Measurements from ENCODE around the gene BPHL. TPM values are rescaled to one million over a fixed set of nuclear protein-coding genes. Genes with fewer than 3 reads are reported as not detected.
A peak's percentile ranks its signal among the peaks of the same experiment; 100 is the strongest.

BPHL gene
- total RNA-seq, result 15.5 TPM
- long read RNA-seq, transcript BPHL-203 (7 exons, 1,928 nt), result major isoform, 36 of 42 reads
- long read RNA-seq, partial matches to known transcripts, result 0 of 42 reads
- long read RNA-seq, other reads (novel, unspliced or antisense), result 4 of 42 reads

DNA sequence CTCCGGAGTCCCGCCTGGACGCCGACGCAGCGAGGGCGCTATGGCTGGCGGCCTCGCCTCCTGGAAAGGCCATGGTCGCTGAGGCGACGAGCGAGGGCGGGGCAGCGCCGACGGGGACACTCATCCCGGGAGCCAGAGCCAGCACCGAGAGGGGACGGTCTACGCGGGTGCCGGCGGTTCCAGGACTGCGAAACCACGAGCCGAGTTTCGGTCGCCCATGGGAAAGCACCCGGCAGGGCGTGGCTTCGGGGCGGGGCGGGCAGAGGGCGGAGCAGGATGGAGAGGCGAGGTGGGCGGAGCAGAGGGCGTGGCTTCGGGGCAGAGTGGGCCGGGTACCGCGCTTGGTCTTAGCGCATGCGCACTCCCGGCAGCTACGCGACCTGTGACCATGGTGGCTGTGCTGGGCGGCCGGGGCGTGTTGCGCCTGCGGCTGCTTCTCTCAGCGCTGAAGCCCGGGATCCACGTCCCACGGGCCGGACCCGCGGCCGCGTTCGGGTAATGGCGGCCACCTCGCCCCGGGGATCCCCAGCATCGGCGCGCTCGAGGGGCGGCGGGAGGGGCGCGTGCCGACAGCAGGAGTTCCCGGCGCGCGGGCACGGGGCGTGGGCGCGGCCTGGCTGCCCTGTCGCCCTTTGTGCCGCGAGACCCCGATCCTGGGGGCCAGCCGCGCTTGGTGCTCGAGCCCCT lies at the start of gene BPHL:
TSS of gene BPHL (plus strand) at position 359 of the 687 bp plus-strand sequence. CDS start at position 389, 30 bp downstream.
- Histone ChIP-seq H3K4me3 (peak within 1 kb of the TSS; percentile 96), H3K9me3 (replicated peaks) (no peaks in the 10 kb centered on the region), H3K27ac (replicated peaks) (peak within 1 kb of the TSS; percentile 93), H3K27me3 (ENCODE audit: low read depth) (no peaks in the 10 kb centered on the region), H3K36me3 (peaks cover 20% of the 10 kb centered on the region), H3K4me1 (peaks cover 21% of the 10 kb centered on the region)
- TF ChIP-seq, protein P1, sequence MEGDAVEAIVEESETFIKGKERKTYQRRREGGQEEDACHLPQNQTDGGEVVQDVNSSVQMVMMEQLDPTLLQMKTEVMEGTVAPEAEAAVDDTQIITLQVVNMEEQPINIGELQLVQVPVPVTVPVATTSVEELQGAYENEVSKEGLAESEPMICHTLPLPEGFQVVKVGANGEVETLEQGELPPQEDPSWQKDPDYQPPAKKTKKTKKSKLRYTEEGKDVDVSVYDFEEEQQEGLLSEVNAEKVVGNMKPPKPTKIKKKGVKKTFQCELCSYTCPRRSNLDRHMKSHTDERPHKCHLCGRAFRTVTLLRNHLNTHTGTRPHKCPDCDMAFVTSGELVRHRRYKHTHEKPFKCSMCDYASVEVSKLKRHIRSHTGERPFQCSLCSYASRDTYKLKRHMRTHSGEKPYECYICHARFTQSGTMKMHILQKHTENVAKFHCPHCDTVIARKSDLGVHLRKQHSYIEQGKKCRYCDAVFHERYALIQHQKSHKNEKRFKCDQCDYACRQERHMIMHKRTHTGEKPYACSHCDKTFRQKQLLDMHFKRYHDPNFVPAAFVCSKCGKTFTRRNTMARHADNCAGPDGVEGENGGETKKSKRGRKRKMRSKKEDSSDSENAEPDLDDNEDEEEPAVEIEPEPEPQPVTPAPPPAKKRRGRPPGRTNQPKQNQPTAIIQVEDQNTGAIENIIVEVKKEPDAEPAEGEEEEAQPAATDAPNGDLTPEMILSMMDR (IDR thresholded peaks at IDR 0.05; ENCODE audit: borderline replicate concordance), result no peak
- intact Hi-C loops (cut with micrococcal nuclease), result no loop called here
- peak; percentile 98 for DNase-seq

DNA sequence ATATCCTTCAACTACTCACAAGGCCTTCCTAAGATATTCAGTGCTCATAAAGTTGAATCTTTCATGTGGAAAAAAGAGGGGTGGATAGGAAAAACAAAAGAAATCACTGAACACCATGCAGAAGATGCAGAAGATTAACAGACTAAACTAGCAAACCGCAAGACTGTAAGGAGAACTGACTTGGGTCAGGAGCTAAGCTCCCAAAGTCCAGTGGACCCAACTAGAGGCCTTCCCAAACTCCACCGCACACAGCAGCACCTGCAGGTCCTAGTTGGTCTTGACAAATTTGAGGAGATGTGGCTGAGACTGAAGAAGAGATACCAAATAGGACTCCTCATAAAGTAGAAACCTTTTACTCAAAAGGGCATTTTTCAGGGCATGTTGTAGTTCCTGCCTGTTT lies 46.9 kb upstream of the BPHL start:
- H3K4me3 ChIP-seq, result no peak overlapping the region
- intact Hi-C loops (cut with micrococcal nuclease), result no loop called here
- H3K36me3 ChIP-seq, result no peaks in the 10 kb centered on the region
- DNase-seq, result no peak
- H3K27ac ChIP-seq (replicated peaks), result no peak overlapping the region
- H3K27me3 ChIP-seq (ENCODE audit: low read depth), result no peaks in the 10 kb centered on the region
- TF ChIP-seq, protein P1 (IDR thresholded peaks at IDR 0.05; ENCODE audit: borderline replicate concordance), result no peak
- peaks cover 75% of the 10 kb centered on the region for H3K4me1 ChIP-seq
- H3K9me3 ChIP-seq (replicated peaks), result no peaks in the 10 kb centered on the region

DNA sequence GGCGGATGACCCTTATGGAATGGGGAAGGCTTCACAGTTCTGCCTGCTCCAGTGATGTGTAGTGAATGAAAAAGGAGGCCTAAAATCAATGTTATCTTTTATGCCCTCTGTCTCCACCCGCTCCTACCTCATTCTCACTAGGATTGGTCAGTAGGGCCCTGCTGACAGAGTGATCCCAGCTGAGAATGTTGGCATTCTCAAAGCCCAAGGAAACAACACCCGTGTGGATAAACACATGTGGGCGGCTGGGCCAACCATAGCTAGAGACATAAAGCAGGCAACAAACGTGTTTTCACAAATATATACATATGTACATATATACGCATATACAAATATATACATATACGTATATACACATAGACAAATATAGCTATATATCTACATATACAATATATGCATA lies 45.7 kb upstream of the BPHL start:
- TF ChIP-seq, protein P1 (IDR thresholded peaks at IDR 0.05; ENCODE audit: borderline replicate concordance), result no peak
- H3K4me3 ChIP-seq, result no peak overlapping the region
- peaks cover 7% of the 10 kb centered on the region for H3K36me3 ChIP-seq
- peaks cover 64% of the 10 kb centered on the region for H3K4me1 ChIP-seq
- H3K27me3 ChIP-seq (ENCODE audit: low read depth), result no peaks in the 10 kb centered on the region
- intact Hi-C loops (cut with micrococcal nuclease), result no loop called here
- DNase-seq, result no peak
- no peak overlapping the region for H3K27ac ChIP-seq (replicated peaks)
- H3K9me3 ChIP-seq (replicated peaks), result no peaks in the 10 kb centered on the region

DNA sequence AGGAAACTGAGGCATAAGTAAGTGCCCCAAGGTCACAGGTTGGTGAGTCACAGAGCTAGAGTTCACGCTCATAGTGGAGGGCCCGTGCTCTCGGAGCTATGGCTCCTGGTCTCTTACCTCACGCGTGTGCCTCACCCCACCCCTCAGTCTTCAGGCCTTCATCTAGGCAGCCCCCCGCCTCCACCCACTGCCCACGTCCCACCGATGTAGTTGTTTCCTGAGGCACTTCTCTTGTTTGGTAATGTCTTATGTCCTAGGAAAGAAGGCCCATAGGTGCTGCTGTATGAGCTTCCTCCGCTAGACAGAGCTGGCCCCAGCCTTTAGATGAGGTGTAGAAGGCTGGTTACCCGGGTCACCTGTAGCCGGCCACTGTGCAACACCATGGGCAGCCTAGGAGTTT lies 45.1 kb upstream of the BPHL start:
- intact Hi-C loops (cut with micrococcal nuclease), result no loop called here
- H3K27me3 ChIP-seq (ENCODE audit: low read depth), result no peaks in the 10 kb centered on the region
- H3K4me1 ChIP-seq, result peaks cover 59% of the 10 kb centered on the region
- TF ChIP-seq, protein P1 (IDR thresholded peaks at IDR 0.05; ENCODE audit: borderline replicate concordance), result no peak
- H3K9me3 ChIP-seq (replicated peaks), result no peaks in the 10 kb centered on the region
- no peak for DNase-seq
- no peak overlapping the region for H3K27ac ChIP-seq (replicated peaks)
- no peak overlapping the region for H3K4me3 ChIP-seq
- peaks cover 13% of the 10 kb centered on the region for H3K36me3 ChIP-seq

DNA sequence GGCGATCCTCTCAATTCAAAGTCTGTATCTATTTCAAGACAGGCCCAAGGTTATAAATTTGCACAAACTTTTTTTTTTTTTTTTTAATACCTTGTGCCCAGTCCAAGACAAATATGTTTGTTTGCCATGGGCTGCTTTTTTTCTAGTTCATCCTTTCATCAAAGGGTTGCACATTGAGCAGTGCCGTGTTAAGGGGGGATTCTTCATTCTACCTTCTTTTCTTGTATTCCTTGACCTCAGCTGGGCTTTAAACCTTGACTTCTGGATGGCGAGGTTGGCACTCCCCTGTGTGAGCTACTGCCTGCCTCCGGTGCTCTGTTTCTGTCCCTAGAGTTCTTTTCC lies 42.8 kb upstream of the BPHL start:
- intact Hi-C loops (cut with micrococcal nuclease), result no loop called here
- no peaks in the 10 kb centered on the region for H3K27me3 ChIP-seq (ENCODE audit: low read depth)
- no peaks in the 10 kb centered on the region for H3K9me3 ChIP-seq (replicated peaks)
- H3K36me3 ChIP-seq, result peaks cover 36% of the 10 kb centered on the region
- peaks cover 38% of the 10 kb centered on the region for H3K4me1 ChIP-seq
- H3K4me3 ChIP-seq, result no peak overlapping the region
- no peak for DNase-seq
- TF ChIP-seq, protein P1 (IDR thresholded peaks at IDR 0.05; ENCODE audit: borderline replicate concordance), result no peak
- H3K27ac ChIP-seq (replicated peaks), result no peak overlapping the region
